ENCODE data around the gene ELAVL1. TPM values are rescaled to one million over a fixed set of nuclear protein-coding genes. Genes with fewer than 3 reads are reported as not detected.
A peak's percentile ranks its signal among the peaks of the same experiment; 100 is the strongest.

Gene ELAVL1
- total and polyA plus RNA-seq, 2 experiments from 2014 or later = 81.6 to 143 TPM

GRCh38 chr19:7976461-7976860 lies 29.0 kb downstream of the ELAVL1 start (continued):
- TF ChIP-seq REST (IDR thresholded peaks at IDR 0.05; ENCODE audit: unreplicated experiment) = no peak
- no peak for TF ChIP-seq EZH2 (IDR thresholded peaks at IDR 0.05; ENCODE audit: low read depth, unreplicated experiment)

- H3K4me1 Mint-ChIP-seq = peaks cover 9% of the 10 kb centered on the region
- ATAC-seq = no peak
- H3K27ac Mint-ChIP-seq = no peak overlapping the region
- no peak for TF ChIP-seq REST (IDR thresholded peaks at IDR 0.05; ENCODE audit: unreplicated experiment)
- no peak for TF ChIP-seq NANOG (IDR thresholded peaks at IDR 0.05; ENCODE audit: borderline replicate concordance)
- TF ChIP-seq POLR2AphosphoS5 (IDR thresholded peaks at IDR 0.05; ENCODE audit: low read depth) = no peak
- TF ChIP-seq ZNF462 (CRISPR knock-in tag; IDR thresholded peaks at IDR 0.05) = no peak
- no peak for TF ChIP-seq EZH2phosphoT487 (IDR thresholded peaks at IDR 0.05; ENCODE audit: unreplicated experiment)
- no peak for TF ChIP-seq EZH2 (IDR thresholded peaks at IDR 0.05; ENCODE audit: low read depth, unreplicated experiment)
- TF ChIP-seq ETS1 (IDR thresholded peaks at IDR 0.05) = no peak
- TF ChIP-seq CTCF (conservative IDR thresholded peaks at IDR 0.05; ENCODE audit: low read depth in 2 of 2) = no peak
Observed at GRCh38 chr19:7975037-7975436, 30.4 kb downstream of the ELAVL1 start.

More at GRCh38 chr19:7975037-7975436, 30.4 kb downstream of the ELAVL1 start:
- no peaks in the 10 kb centered on the region for H3K9me2 ChIP-seq (ENCODE audit: insufficient read depth)
- 0 out of 2 replicates have a peak, but pooled peaks cover 9% of the 10 kb centered on the region for H3K36me3 ChIP-seq (ENCODE audit: insufficient read depth)
- Mint-ChIP-seq H3K4me3 (no peak overlapping the region), H3K36me3 (ENCODE audit: low read depth) (peaks cover 60% of the 10 kb centered on the region), H3K9me3 (no peaks in the 10 kb centered on the region), H3K27me3 (ENCODE audit: insufficient read depth, low read depth, poor library complexity) (peaks cover 20% of the 10 kb centered on the region)
- peaks cover 27% of the 10 kb centered on the region for H3F3A ChIP-seq (replicated peaks; ENCODE audit: low read depth)
- no peak overlapping the region for H3K4me3 ChIP-seq
- no peaks in the 10 kb centered on the region for H3K27me3 ChIP-seq (ENCODE audit: insufficient read depth)
- DNase-seq (ENCODE audit: low spot score) = no peak
- peaks cover 8% of the 10 kb centered on the region for H3K79me2 ChIP-seq (replicated peaks; ENCODE audit: insufficient read depth)
- H3K4me1 ChIP-seq (ENCODE audit: insufficient read depth) = peaks cover 6% of the 10 kb centered on the region; the same call in 1 of the 2 replicates
- peaks cover 29% of the 10 kb centered on the region for H4K20me1 ChIP-seq (replicated peaks; ENCODE audit: insufficient read depth)
- no peak overlapping the region for H2AFZ ChIP-seq
- H3K4me2 ChIP-seq = no peak overlapping the region
- 0 out of 2 replicates have a peak overlapping the region, but pooled peaks have one; percentile 14 for H3K27ac ChIP-seq (ENCODE audit: low read depth)
